GM23248 (cell line): Measurements from ENCODE around the gene GAS7. TPM values are rescaled to one million over a fixed set of nuclear protein-coding genes. Genes with fewer than 3 reads are reported as not detected.

Source experiments
- DNase-seq: peaks from one replicate; pipeline ENCODE4 v3.0.0-alpha.2; 2015
- H2AFZ ChIP-seq: fragments of 200-600 bp; sonication (generic); 2 replicates; pipeline ENCODE4 v1.6.1; 2016; ENCODE audit warnings: antibody characterized with exemption
- H3F3A ChIP-seq: fragments of 200-600 bp; sonication (generic); 2 replicates; pipeline ENCODE4 v1.6.1; 2016; ENCODE audit warnings: mild to moderate bottlenecking, antibody characterized with exemption, mixed run types; ENCODE audit not compliant: insufficient read depth
- H3K27ac ChIP-seq: fragments of 200-600 bp; sonication (generic); 2 replicates; pipeline ENCODE4 v1.5.1; 2016; ENCODE audit warnings: mild to moderate bottlenecking
- H3K27me3 ChIP-seq: fragments of 200-600 bp; sonication (generic); replicated peaks from 2 replicates; pipeline ENCODE4 v1.6.1; 2016; ENCODE audit warnings: mild to moderate bottlenecking; ENCODE audit not compliant: insufficient read depth
- H3K36me3 ChIP-seq: fragments of 200-600 bp; sonication (generic); 2 replicates; pipeline ENCODE4 v1.6.1; 2016; ENCODE audit warnings: low read depth, mild to moderate bottlenecking
- H3K4me1 ChIP-seq: fragments of 200-600 bp; sonication (generic); 2 replicates; pipeline ENCODE4 v1.6.1; 2016; ENCODE audit warnings: mild to moderate bottlenecking; ENCODE audit not compliant: insufficient read depth
- H3K4me2 ChIP-seq: fragments of 200-600 bp; sonication (generic); one replicate; pipeline ENCODE4 v1.6.1; 2016; ENCODE audit warnings: mild to moderate bottlenecking; ENCODE audit not compliant: unreplicated experiment
- H3K4me3 ChIP-seq: fragments of 200-600 bp; sonication (generic); 2 replicates; pipeline ENCODE4 v1.5.1; 2016; ENCODE audit warnings: mild to moderate bottlenecking
- H3K79me2 ChIP-seq: fragments of 200-600 bp; sonication (generic); 2 replicates; pipeline ENCODE4 v1.6.1; 2016; ENCODE audit warnings: mild to moderate bottlenecking; ENCODE audit not compliant: insufficient read depth
- H3K9ac ChIP-seq: fragments of 200-600 bp; sonication (generic); 2 replicates; pipeline ENCODE4 v1.6.1; 2016; ENCODE audit warnings: mild to moderate bottlenecking
- H3K9me2 ChIP-seq: fragments of 200-600 bp; sonication (generic); 2 replicates; pipeline ENCODE4 v1.6.1; 2016; ENCODE audit warnings: mixed run types, mild to moderate bottlenecking, moderate library complexity; ENCODE audit not compliant: insufficient read depth
- H3K9me3 ChIP-seq: fragments of 200-600 bp; sonication (generic); one replicate; pipeline ENCODE4 v1.6.1; 2017; ENCODE audit warnings: low read depth
- H4K20me1 ChIP-seq: fragments of 200-600 bp; sonication (generic); 2 replicates; pipeline ENCODE4 v1.6.0; 2016; ENCODE audit not compliant: insufficient read depth
- EZH2 ChIP-seq: fragments of 200-600 bp; sonication (generic); IDR thresholded peaks from 2 replicates; pipeline ENCODE4 v1.6.1; 2018; ENCODE audit warnings: antibody characterized with exemption, mild to moderate bottlenecking; ENCODE audit not compliant: insufficient read depth, poor library complexity, severe bottlenecking
- EZH2phosphoT487 ChIP-seq: fragments of 200-600 bp; sonication (generic); IDR thresholded peaks from 2 replicates; pipeline ENCODE4 v1.6.1; 2018; ENCODE audit warnings: antibody characterized with exemption, moderate library complexity, mild to moderate bottlenecking, low read depth; ENCODE audit not compliant: insufficient read depth
- WGBS, 2 experiments: methylation state at CpG; one replicate each; pipeline ENCODE4 v1.1.6; 2015 to 2017; ENCODE audit warnings: low lambda C conversion rate in 2 of 2, low coverage in 1 of 2; ENCODE audit errors: missing lambda C conversion rate in 2 of 2; 5-methylcytosine and 5-hydroxymethylcytosine counted together
- in situ Hi-C: fragments of 300-500 bp; cut with MboI; formaldehyde crosslinking; loops from 2 replicates; pipeline ENCODE4 v1.15.0; 2020
- polyA plus RNA-seq: library from polyadenylated mRNA; unstranded; fragments of >200 nt; fragmentation: Nextera tagmentation; extraction: Ambion mirVana; gene quantifications from 2 replicates; pipeline ENCODE4 v1.2.1, GENCODE V29; 2016
- total RNA-seq: library from RNA; depleted of rRNA; stranded (reverse); fragments of >200 nt; shearing (Covaris generic); gene quantifications from 2 replicates; pipeline ENCODE4 v1.2.3, GENCODE V29; 2014

GAS7 gene
- total and polyA plus RNA-seq, 2 experiments from 2014 or later: 6.7 to 13.4 TPM

DNA sequence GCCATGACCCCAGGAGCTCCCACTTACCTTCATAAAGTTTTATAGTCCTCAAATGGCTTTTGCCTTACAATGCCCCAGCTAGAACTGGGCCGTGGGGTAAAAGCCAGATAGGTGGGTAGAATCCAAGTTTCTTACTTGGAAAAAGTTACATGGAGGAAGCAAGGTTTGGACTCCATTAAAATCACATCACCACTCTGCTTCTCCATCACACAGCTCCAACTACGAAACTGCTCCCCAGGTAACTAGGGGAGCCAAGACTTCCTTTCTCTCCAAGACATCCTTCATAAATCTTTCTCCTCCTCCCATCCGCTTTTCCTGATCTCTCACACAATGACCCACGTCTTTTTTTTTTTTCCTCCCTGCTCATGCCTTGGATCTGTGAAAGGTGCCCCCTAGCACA lies 162.5 kb downstream of the GAS7 start:
- H4K20me1 ChIP-seq: no peaks in the 10 kb centered on the region
- H3F3A ChIP-seq: 0 out of 2 replicates have a peak, but pooled peaks cover 8% of the 10 kb centered on the region
- H3K4me1 ChIP-seq: peaks cover 11% of the 10 kb centered on the region
- no peak overlapping the region for H2AFZ ChIP-seq
- no peak overlapping the region for H3K9ac ChIP-seq
- no peak overlapping the region for H3K4me3 ChIP-seq
- DNase-seq: no peak
- no peaks in the 10 kb centered on the region for H3K79me2 ChIP-seq
- TF ChIP-seq EZH2phosphoT487 (no peak), EZH2 (no peak)
- H3K36me3 ChIP-seq: no peaks in the 10 kb centered on the region
- H3K9me2 ChIP-seq: no peaks in the 10 kb centered on the region
- H3K27me3 ChIP-seq: no peaks in the 10 kb centered on the region
- no peak overlapping the region for H3K4me2 ChIP-seq
- in situ Hi-C loops: no loop called here
- H3K9me3 ChIP-seq: no peaks in the 10 kb centered on the region
- no peak overlapping the region for H3K27ac ChIP-seq
- 52 to 58% methylated on average over 4 of the region's 4 CpGs for WGBS, 2 experiments

DNA sequence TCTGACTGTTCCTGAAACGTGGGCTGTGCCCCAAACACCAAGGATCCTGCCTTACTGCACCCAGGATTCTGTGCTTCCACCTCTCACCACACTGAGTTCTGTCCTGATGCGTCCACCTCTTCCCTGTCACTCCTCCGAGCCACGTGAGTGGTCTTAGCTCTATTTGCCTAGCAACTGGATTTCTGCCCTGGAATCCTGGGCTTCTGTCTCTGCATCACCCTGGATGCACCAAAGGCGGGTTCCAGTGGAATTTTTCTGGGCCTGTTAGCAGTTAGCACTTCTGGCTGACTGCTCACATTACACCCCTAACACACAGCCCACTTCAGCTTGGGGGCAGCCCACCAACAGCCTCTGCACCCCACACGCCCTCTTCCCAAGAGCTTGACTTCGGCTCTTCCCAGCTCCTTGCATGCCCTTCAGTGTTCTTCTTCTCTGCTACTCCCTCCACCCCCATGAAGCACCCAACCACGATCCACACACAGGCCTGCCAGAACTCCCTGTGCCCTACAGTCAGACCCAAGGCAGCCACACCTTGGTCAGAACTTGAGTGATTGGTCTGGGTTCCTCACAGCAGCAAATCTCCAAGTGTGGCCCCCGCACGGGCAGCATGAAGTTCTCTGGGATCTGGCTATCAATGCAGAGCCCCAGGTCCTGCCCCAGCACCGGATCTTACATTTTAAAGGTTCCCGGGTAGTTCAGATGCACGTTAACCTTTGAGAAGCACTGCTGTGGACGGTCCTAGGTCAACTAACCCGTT lies 163.5 kb downstream of the GAS7 start:
- no peaks in the 10 kb centered on the region for H3K27me3 ChIP-seq
- H3K79me2 ChIP-seq: no peaks in the 10 kb centered on the region
- WGBS, 2 experiments: 68 to 69% methylated on average over 15 of the region's 15 CpGs
- TF ChIP-seq EZH2: no peak
- no peaks in the 10 kb centered on the region for H4K20me1 ChIP-seq
- H3K4me3 ChIP-seq: no peak overlapping the region
- H3K36me3 ChIP-seq: no peaks in the 10 kb centered on the region
- in situ Hi-C loops: no loop called here
- peaks cover 11% of the 10 kb centered on the region for H3K4me1 ChIP-seq
- DNase-seq: no peak
- 0 out of 2 replicates have a peak, but pooled peaks cover 8% of the 10 kb centered on the region for H3F3A ChIP-seq
- no peak overlapping the region for H3K9ac ChIP-seq
- no peaks in the 10 kb centered on the region for H3K9me3 ChIP-seq
- no peak overlapping the region for H2AFZ ChIP-seq
- no peak overlapping the region for H3K27ac ChIP-seq
- no peaks in the 10 kb centered on the region for H3K9me2 ChIP-seq
- no peak overlapping the region for H3K4me2 ChIP-seq

DNA sequence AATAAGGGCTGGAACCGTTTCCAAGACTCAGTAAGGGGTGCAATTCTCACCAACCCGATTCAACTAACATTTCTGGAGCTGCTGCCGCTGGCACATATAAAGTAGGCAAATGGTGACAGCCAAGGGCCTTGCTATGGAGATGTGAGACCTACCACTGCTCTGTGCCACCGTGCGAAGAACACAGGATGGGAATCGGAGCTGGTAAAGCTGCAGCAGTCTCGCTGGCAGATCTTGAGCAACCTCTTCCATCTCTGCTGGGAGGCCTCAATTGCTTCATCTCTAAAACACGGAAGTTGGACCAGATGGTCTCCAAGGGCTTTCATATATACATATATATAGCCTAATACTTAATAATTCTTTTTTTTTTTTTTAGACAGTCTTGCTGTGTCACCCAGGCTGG lies 164.4 kb downstream of the GAS7 start:
- Histone ChIP-seq H3K27me3 (no peaks in the 10 kb centered on the region), H3K9ac (no peak overlapping the region), H2AFZ (no peak overlapping the region), H3K79me2 (no peaks in the 10 kb centered on the region), H4K20me1 (no peaks in the 10 kb centered on the region), H3K4me1 (peaks cover 11% of the 10 kb centered on the region), H3K4me3 (no peak overlapping the region), H3F3A (0 out of 2 replicates have a peak, but pooled peaks cover 8% of the 10 kb centered on the region), H3K27ac (no peak overlapping the region), H3K9me2 (no peaks in the 10 kb centered on the region), H3K4me2 (no peak overlapping the region), H3K9me3 (no peaks in the 10 kb centered on the region), H3K36me3 (no peaks in the 10 kb centered on the region)
- in situ Hi-C loops: no loop called here
- TF ChIP-seq EZH2phosphoT487 (no peak), EZH2 (no peak)
- peak; percentile 17 for DNase-seq
- 64 to 70% methylated on average over 8 of the region's 8 CpGs for WGBS, 2 experiments

DNA sequence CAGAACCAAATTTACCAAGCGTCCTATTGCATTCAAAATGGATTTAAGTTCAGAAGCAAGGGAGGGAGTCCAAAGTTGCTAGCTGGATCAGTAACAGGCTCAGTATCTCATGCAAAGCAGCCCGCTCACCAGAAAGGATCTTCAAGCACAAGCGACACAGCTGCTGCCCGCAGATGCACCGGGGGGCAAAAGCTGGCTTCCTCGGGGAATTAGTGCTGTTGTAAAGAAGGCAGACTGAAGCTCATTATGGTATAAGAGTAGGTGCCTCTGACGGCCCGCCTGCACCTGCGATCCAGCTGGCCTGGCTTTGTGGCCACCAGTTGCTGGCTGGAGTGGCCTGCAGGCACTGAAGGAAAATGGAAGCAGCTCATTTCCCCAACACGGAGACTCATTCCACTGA lies 165.0 kb downstream of the GAS7 start:
- in situ Hi-C loops: no loop called here
- peaks cover 11% of the 10 kb centered on the region for H3K4me1 ChIP-seq
- no peak overlapping the region for H2AFZ ChIP-seq
- no peak overlapping the region for H3K27ac ChIP-seq
- no peak overlapping the region for H3K4me2 ChIP-seq
- H3K79me2 ChIP-seq: no peaks in the 10 kb centered on the region
- no peak overlapping the region for H3K9ac ChIP-seq
- H3K36me3 ChIP-seq: no peaks in the 10 kb centered on the region
- no peak overlapping the region for H3K4me3 ChIP-seq
- no peaks in the 10 kb centered on the region for H3K27me3 ChIP-seq
- no peaks in the 10 kb centered on the region for H3K9me2 ChIP-seq
- WGBS, 2 experiments: 75 to 76% methylated on average over 10 of the region's 10 CpGs
- H3K9me3 ChIP-seq: no peaks in the 10 kb centered on the region
- H3F3A ChIP-seq: 0 out of 2 replicates have a peak, but pooled peaks cover 8% of the 10 kb centered on the region
- no peaks in the 10 kb centered on the region for H4K20me1 ChIP-seq
- TF ChIP-seq EZH2phosphoT487: no peak
- no peak for TF ChIP-seq EZH2
- no peak for DNase-seq
